Measurements from ENCODE around the gene TAF4B. TPM values are rescaled to one million over a fixed set of nuclear protein-coding genes. Genes with fewer than 3 reads are reported as not detected.
"Not testable (repeated sequence)": the region's sequence is repeated elsewhere in the genome, so short reads cannot be mapped to it uniquely, and the experiment has no call there.

TAF4B gene
- total and polyA plus RNA-seq, 9 of the 15 experiments (the other 6 are each of a cell fraction or from before 2014, with no cell fraction given), result 4.5 to 25.3 (median 20.5) TPM

- FAIRE-seq, result peak; percentile 63
- Histone ChIP-seq H3K27ac (ENCODE audit: extremely low read depth, low read depth, low read length) (no peak overlapping the region), H3K4me1 (replicated peaks in 1 of 2; ENCODE audit: control insufficient read depth in 2 of 2, insufficient read depth in 2 of 2, low read length in 2 of 2) (0 out of 5 replicates have a peak, but pooled peaks cover 0 to 5% of the 10 kb centered on the region in 2 experiments), H3K9me1 (ENCODE audit: control insufficient read depth, insufficient read depth, low read length) (peaks cover 3% of the 10 kb centered on the region), H2AFZ (ENCODE audit: low read depth, low read length) (no peak overlapping the region), H3K9me3 (replicated peaks; ENCODE audit: control insufficient read depth, insufficient read depth, low read depth, low read length) (no peaks in the 10 kb centered on the region), H3K4me3 (no peak overlapping the region), H3K9ac (ENCODE audit: insufficient read depth in 1 of 2, low read depth in 2 of 2, low read length in 2 of 2) (no peak overlapping the region), H4K20me1 (replicated peaks; ENCODE audit: control insufficient read depth, insufficient read depth, low read length) (no peaks in the 10 kb centered on the region), H3K27me3 (ENCODE audit: control insufficient read depth in 2 of 2, insufficient read depth in 2 of 2, low read length in 2 of 2) (no peaks in the 10 kb centered on the region), H3K36me3 (ENCODE audit: control insufficient read depth, insufficient read depth, low read length) (0 out of 3 replicates have a peak, but pooled peaks cover 2% of the 10 kb centered on the region), H3K4me2 (ENCODE audit: insufficient read depth, low read length) (no peak overlapping the region), H3K79me2 (ENCODE audit: control insufficient read depth, insufficient read depth, low read length) (no peaks in the 10 kb centered on the region)
- intact Hi-C loops (cut with micrococcal nuclease) (loop anchor here (10.0 kb wide), 1 partner anchor 153 kb away; no protein-coding TSS in a partner anchor), in situ Hi-C loops (cut with MboI) (no loop called here)
- POLR2A ChIA-PET, result no interaction called here
- TF ChIP-seq CEBPB (tag; IDR thresholded peaks at IDR 0.05) (peak; percentile 33; the same call in 1 of the 2 replicates), HMGN3 (IDR thresholded peaks at IDR 0.05; ENCODE audit: borderline replicate concordance, extremely low read depth, insufficient read length, low read depth, low read length) (no peak)
- CTCF ChIA-PET (ENCODE audit: low intra/inter-chr PET ratio), result no interaction called here
- peak; percentile 26; the same call in 2 of the 3 replicates for ATAC-seq
- DNase-seq (ENCODE audit: extremely low read depth in 1 of 4, low spot score in 3 of 4), result no peak
- WGBS (ENCODE audit: insufficient coverage, low coverage, missing lambda C conversion rate), result 56% methylated on average over 3 of the region's 3 CpGs
- no TSS peak for BruUV-seq (replicated peaks)
These were observed 75.4 kb downstream of the TAF4B start for GRCh38 chr18:26301681-26302080.

GRCh38 chr18:26303222-26303621 lies 77.0 kb downstream of the TAF4B start:
- H3K9me3 ChIP-seq (replicated peaks; ENCODE audit: control insufficient read depth, insufficient read depth, low read depth, low read length); H3K9me1 ChIP-seq (ENCODE audit: control insufficient read depth, insufficient read depth, low read length); H3K4me3 ChIP-seq; H2AFZ ChIP-seq (ENCODE audit: low read depth, low read length); ATAC-seq; FAIRE-seq; H3K27ac ChIP-seq (ENCODE audit: extremely low read depth, low read depth, low read length); POLR2A ChIA-PET; BruUV-seq (replicated peaks); H3K36me3 ChIP-seq (ENCODE audit: control insufficient read depth, insufficient read depth, low read length); DNase-seq (ENCODE audit: extremely low read depth in 1 of 4, low spot score in 3 of 4); H4K20me1 ChIP-seq (replicated peaks; ENCODE audit: control insufficient read depth, insufficient read depth, low read length); H3K4me1 ChIP-seq (replicated peaks in 1 of 2; ENCODE audit: control insufficient read depth in 2 of 2, insufficient read depth in 2 of 2, low read length in 2 of 2); H3K4me2 ChIP-seq (ENCODE audit: insufficient read depth, low read length); H3K79me2 ChIP-seq (ENCODE audit: control insufficient read depth, insufficient read depth, low read length); in situ Hi-C loops (cut with MboI); H3K9ac ChIP-seq (ENCODE audit: insufficient read depth in 1 of 2, low read depth in 2 of 2, low read length in 2 of 2); H3K27me3 ChIP-seq (ENCODE audit: control insufficient read depth in 2 of 2, insufficient read depth in 2 of 2, low read length in 2 of 2): not testable (repeated sequence)
- 93% methylated on average over 2 of the region's 2 CpGs for WGBS (ENCODE audit: insufficient coverage, low coverage, missing lambda C conversion rate)
- CTCF ChIA-PET (ENCODE audit: low intra/inter-chr PET ratio), result interaction anchor here (0.7 kb wide), 1 partner anchor 18 kb away, joined by 4 read pairs; no protein-coding TSS in a partner anchor
- TF ChIP-seq HNRNPK (IDR thresholded peaks at IDR 0.05; ENCODE audit: low read depth, low read length, poor library complexity, severe bottlenecking), result peak; percentile 66
- intact Hi-C loops (cut with micrococcal nuclease), result loop anchor here (10.0 kb wide), 1 partner anchor 152 kb away; no protein-coding TSS in a partner anchor
